Spleen (tissue), 7 donors: ENCODE results near the gene KBTBD2.

Experiments used
- POLR2A ChIP-seq, 3 donors: fragments of 450-650 bp; IDR thresholded peaks; one replicate each; pipeline ENCODE4 v1.5.1; 2017; ENCODE audit warnings: antibody characterized with exemption in 3 of 3, mild to moderate bottlenecking in 1 of 3
- POLR2AphosphoS5 ChIP-seq, 3 donors: sonication (generic); formaldehyde crosslinking; IDR thresholded peaks; one replicate each; pipeline ENCODE4 v1.5.1; 2017; ENCODE audit warnings: antibody characterized with exemption in 3 of 3
- TF ChIP-seq, protein P1 (sequence below), 11 experiments: fragments of 200-600 bp in 7 of 11; fragments of 450-650 bp in 4 of 11; sonication (generic) in 4 of 11; IDR thresholded peaks in 8 of 11; conservative IDR thresholded peaks in 3 of 11; 1 replicate in 7 of 11; 2 replicates in 4 of 11; pipeline versions ENCODE4 v1.4.0 to v1.8.0; 2016 to 2021; ENCODE audit warnings: antibody characterized with exemption in 11 of 11, inconsistent platforms in 4 of 11, mild to moderate bottlenecking in 1 of 11
- donor health status: DM: no; HTN: no; CAD: no; lungs with moderate emphysema.
- donor health status: DM: no; HTN: no; CAD: no.
- donor health status: DM: no; HTN: no; CAD: no.

DNA sequence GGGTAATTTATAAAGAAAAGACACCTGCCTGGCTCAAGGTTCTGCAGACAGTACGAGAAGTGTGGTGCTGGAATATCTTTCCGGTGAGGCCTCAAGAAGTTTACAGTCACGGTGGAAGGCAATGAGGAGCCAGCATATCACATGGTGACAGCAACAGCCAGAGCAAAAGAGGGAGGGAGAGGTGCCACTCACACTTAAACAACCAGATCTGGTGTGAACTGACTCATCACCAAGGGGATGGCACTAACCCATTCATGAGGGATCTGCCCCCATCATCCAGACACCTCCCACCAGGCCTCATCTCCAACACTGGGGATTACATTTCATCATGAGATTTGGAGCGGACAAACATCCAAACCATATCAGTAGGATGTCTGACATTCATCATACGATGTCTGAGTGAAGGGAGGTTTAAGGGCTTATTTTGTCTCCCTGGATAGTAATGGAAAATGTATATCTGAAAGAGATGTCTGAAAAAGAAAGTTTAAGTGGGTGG lies 23.5 kb upstream of the KBTBD2 start:
- TF ChIP-seq, protein P1, sequence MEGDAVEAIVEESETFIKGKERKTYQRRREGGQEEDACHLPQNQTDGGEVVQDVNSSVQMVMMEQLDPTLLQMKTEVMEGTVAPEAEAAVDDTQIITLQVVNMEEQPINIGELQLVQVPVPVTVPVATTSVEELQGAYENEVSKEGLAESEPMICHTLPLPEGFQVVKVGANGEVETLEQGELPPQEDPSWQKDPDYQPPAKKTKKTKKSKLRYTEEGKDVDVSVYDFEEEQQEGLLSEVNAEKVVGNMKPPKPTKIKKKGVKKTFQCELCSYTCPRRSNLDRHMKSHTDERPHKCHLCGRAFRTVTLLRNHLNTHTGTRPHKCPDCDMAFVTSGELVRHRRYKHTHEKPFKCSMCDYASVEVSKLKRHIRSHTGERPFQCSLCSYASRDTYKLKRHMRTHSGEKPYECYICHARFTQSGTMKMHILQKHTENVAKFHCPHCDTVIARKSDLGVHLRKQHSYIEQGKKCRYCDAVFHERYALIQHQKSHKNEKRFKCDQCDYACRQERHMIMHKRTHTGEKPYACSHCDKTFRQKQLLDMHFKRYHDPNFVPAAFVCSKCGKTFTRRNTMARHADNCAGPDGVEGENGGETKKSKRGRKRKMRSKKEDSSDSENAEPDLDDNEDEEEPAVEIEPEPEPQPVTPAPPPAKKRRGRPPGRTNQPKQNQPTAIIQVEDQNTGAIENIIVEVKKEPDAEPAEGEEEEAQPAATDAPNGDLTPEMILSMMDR (IDR thresholded peaks at IDR 0.05 in 8 of 11, conservative IDR thresholded peaks at IDR 0.05 in 3 of 11) = no peak
- no peak for TF ChIP-seq POLR2A (IDR thresholded peaks at IDR 0.05)
- TF ChIP-seq POLR2AphosphoS5 (IDR thresholded peaks at IDR 0.05) = no peak
